Right atrium auricular region (tissue), 2 donors: ENCODE results near the gene DIP2B. TPM values are rescaled to one million over a fixed set of nuclear protein-coding genes. Genes with fewer than 3 reads are reported as not detected.

Experiments
- DNase-seq: peaks from one replicate; pipeline ENCODE4 v3.0.0-alpha.2; 2019; ENCODE audit warnings: low spot score
- H3K27ac ChIP-seq, 2 donors: fragments of 200-600 bp; sonication (generic); 1 replicate in 1 of 2; 2 replicates in 1 of 2; pipeline ENCODE4 v1.5.1; 2016 to 2019
- H3K27me3 ChIP-seq, 2 donors: fragments of 200-600 bp; sonication (generic); one replicate each; pipeline versions ENCODE4 v1.5.1 to v1.6.0; 2017 to 2019
- H3K36me3 ChIP-seq: fragments of 200-600 bp; sonication (generic); one replicate; pipeline ENCODE4 v1.5.1; 2016
- H3K4me1 ChIP-seq, 2 donors: fragments of 200-600 bp; sonication (generic); one replicate each; pipeline versions ENCODE4 v1.5.1 to v1.6.0; 2017 to 2019
- H3K4me3 ChIP-seq, 2 donors: fragments of 200-600 bp; sonication (generic); 1 replicate in 1 of 2; 2 replicates in 1 of 2; pipeline ENCODE4 v1.5.1; 2017 to 2019; ENCODE audit warnings: mild to moderate bottlenecking in 1 of 2, moderate library complexity in 1 of 2
- H3K9me3 ChIP-seq, 2 donors: fragments of 200-600 bp; sonication (generic); one replicate each; pipeline ENCODE4 v1.5.1; 2019
- total RNA-seq, 2 donors: library from RNA; depleted of rRNA; stranded (reverse); fragments of >200 nt; gene quantifications; one replicate each; pipeline ENCODE4 v1.1.0, GENCODE V29; 2016
- TF ChIP-seq, protein P1 (sequence below), 2 donors: fragments of 200-600 bp; sonication (generic); IDR thresholded peaks; one replicate each; pipeline ENCODE4 v1.5.1; 2019; ENCODE audit warnings: antibody characterized with exemption in 2 of 2

DIP2B gene
- total RNA-seq, 2 donors from 2014 or later: 11.6 to 15.2 TPM

DNA sequence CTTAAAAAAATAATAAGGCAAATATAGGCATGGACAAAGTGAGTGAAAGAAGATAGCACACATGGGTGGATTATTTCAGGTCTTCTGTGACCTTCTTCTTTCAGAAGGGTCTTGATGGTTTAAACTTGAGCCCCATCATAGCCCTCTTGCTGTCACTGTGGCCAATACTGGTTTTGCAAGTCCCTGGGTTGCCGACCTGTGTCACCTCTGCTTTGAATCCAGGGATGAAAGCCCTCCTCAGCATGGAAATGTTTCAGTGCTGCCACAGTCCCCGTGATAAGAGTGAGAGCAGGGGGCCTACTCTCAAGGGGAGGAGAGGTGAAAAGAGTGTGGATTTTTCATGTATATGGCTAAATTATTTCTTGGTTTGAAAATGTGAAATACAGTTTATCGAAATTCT, 228.9 kb downstream of the DIP2B start:
- Histone ChIP-seq H3K9me3 (no peaks in the 10 kb centered on the region), H3K36me3 (peaks cover 84% of the 10 kb centered on the region), H3K27me3 (no peaks in the 10 kb centered on the region), H3K4me3 (no peak overlapping the region), H3K27ac (no peak overlapping the region), H3K4me1 (no peaks in the 10 kb centered on the region)
- peak; percentile 7 for DNase-seq
- TF ChIP-seq, protein P1, sequence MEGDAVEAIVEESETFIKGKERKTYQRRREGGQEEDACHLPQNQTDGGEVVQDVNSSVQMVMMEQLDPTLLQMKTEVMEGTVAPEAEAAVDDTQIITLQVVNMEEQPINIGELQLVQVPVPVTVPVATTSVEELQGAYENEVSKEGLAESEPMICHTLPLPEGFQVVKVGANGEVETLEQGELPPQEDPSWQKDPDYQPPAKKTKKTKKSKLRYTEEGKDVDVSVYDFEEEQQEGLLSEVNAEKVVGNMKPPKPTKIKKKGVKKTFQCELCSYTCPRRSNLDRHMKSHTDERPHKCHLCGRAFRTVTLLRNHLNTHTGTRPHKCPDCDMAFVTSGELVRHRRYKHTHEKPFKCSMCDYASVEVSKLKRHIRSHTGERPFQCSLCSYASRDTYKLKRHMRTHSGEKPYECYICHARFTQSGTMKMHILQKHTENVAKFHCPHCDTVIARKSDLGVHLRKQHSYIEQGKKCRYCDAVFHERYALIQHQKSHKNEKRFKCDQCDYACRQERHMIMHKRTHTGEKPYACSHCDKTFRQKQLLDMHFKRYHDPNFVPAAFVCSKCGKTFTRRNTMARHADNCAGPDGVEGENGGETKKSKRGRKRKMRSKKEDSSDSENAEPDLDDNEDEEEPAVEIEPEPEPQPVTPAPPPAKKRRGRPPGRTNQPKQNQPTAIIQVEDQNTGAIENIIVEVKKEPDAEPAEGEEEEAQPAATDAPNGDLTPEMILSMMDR (IDR thresholded peaks at IDR 0.05): no peak

DNA sequence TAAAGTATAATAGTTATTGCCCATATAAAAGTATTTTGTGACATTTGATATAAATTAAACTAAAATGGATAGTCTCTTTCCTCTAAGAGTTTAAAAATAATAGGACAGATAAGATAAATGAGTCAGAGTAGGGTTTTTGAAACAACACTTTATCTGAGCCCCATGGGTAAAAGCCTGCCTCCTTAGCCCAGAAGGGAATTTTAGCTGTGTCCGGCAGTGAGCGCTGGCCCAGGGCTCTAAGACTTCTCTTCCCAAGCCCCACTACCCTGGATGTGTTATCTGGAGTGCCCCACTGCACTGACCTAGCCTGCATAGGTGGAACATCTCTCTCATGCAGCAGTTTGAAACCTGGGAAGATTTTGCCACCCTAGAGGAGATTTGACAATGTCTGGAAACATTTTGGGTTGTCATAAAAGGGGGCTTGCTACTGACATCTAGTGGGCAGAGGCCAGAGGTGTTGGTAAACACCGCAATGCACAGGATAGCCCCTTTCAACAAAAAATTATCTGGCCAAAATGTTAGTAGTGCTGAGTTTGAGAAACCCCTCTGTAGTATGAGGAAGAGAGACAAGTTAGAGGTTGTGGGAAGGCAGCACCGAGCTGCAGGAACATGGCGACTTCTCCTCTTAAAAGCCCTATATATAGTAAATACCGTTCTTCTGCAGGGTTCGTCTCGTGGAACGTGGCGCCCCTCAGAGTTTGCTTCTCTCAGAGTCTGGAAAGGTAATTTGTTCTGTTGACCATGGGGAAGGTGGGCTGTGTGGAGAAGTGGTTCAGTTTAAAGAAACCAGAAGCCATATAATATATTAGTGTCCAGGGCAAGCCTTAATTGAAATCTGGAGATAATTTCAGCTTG, 229.9 kb downstream of the DIP2B start:
- no peaks in the 10 kb centered on the region for H3K27me3 ChIP-seq

DNA sequence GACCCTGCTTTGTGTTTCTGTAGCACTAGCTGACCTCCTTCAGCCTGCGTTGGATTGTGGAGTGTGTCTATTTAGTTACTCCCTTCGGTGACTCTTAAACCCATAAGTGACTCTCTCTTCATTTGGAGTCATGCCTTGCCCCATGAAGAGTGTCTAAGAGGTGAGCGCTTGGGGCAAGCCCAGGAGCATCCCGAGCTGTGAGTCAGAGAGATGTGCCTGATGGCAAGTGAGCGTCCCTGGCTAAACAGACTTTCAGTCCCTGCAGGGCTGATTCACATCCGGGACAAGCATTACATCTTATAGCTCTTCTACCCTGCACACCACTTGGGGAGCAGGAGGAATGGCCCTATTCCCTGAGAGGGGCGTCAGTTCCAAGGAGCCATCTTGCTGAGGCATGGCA, 234.8 kb downstream of the DIP2B start:
- no peak overlapping the region for H3K27ac ChIP-seq
- no peak for DNase-seq
- TF ChIP-seq, protein P1 (IDR thresholded peaks at IDR 0.05): no peak
- H3K9me3 ChIP-seq: no peaks in the 10 kb centered on the region
- H3K27me3 ChIP-seq: no peaks in the 10 kb centered on the region
- H3K4me3 ChIP-seq: no peak overlapping the region
- peaks cover 87% of the 10 kb centered on the region for H3K36me3 ChIP-seq
- no peaks in the 10 kb centered on the region for H3K4me1 ChIP-seq

More for the DNA sequence above, 229.9 kb downstream of the DIP2B start:
- DNase-seq: peak; percentile 50
- Histone ChIP-seq H3K27ac (no peak overlapping the region), H3K4me1 (no peaks in the 10 kb centered on the region), H3K9me3 (no peaks in the 10 kb centered on the region), H3K36me3 (peaks cover 86% of the 10 kb centered on the region), H3K4me3 (no peak overlapping the region)
- TF ChIP-seq, protein P1 (IDR thresholded peaks at IDR 0.05): peak; percentile 18 to 66

DNA sequence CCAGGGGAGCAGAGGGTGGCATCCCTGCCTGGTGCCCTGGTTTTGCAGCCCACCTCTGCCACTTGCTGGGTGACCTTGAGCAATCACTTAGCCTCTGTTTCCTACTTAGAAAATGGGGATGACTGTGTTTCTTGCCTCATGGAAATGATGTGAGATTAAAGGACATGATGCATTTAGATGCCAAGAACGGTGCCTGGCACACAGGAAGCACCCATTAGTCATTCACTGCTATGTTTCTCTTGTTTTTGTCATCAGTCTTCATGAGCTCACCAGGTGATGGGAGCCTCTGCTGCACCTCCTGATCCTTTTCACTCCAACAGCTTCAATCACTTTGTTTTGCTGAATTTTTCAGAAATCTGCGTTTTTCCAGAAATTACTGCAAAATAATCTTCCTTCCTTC, 235.5 kb downstream of the DIP2B start:
- DNase-seq: no peak
- H3K9me3 ChIP-seq: no peaks in the 10 kb centered on the region
- H3K4me1 ChIP-seq: no peaks in the 10 kb centered on the region
- H3K27ac ChIP-seq: no peak overlapping the region
- no peak overlapping the region for H3K4me3 ChIP-seq
- TF ChIP-seq, protein P1 (IDR thresholded peaks at IDR 0.05): no peak
- H3K36me3 ChIP-seq: peaks cover 93% of the 10 kb centered on the region
- no peaks in the 10 kb centered on the region for H3K27me3 ChIP-seq

DNA sequence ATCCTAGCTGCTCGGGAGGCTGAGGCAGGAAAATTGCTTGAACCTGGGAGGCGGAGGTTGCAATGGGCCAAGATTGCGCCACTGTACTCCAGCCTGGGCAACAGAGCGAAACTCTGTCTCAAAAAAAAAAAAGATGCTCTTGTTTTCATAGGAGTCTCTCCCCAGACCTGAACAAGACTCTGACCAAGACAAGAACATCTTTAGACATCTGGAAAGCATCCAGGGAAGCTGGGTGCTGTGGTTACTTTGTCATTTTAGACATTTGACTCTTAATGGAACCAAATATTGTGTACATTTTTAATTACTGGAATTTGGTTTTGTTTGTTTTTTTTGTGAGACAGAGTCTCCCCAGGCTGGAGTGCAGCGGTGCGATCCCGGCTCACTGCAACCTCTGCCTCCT, 238.0 kb downstream of the DIP2B start:
- Histone ChIP-seq H3K27me3 (no peaks in the 10 kb centered on the region), H3K4me1 (no peaks in the 10 kb centered on the region), H3K9me3 (no peaks in the 10 kb centered on the region), H3K36me3 (peaks cover 79% of the 10 kb centered on the region), H3K27ac (no peak overlapping the region), H3K4me3 (no peak overlapping the region)
- TF ChIP-seq, protein P1 (IDR thresholded peaks at IDR 0.05): no peak
- DNase-seq: no peak
